Stimulated activated CD8-positive, alpha-beta memory T cell treated with anti-CD3 and anti-CD28 coated beads, Interleukin-12 subunit alpha, Interleukin-12 subunit beta, amount 100 ng/mL, for 24 hours (primary cell): ENCODE measurements around the gene WFIKKN1.
"Not testable (repeated sequence)": the region's sequence is repeated elsewhere in the genome, so short reads cannot be mapped to it uniquely, and the experiment has no call there.

Source experiments
- DNase-seq: peaks from one replicate; pipeline ENCODE4 v3.0.0-alpha.2; 2020; ENCODE audit errors: extremely low read depth

WFIKKN1 gene

GRCh38 chr16:595942-596735, 34.6 kb upstream of the WFIKKN1 start:
- no peak for DNase-seq

GRCh38 chr16:596736-597060, 34.1 kb upstream of the WFIKKN1 start:
- DNase-seq, result no peak

- not testable (repeated sequence) for DNase-seq
Measured at GRCh38 chr16:597655-598054, 33.1 kb upstream of the WFIKKN1 start.

GRCh38 chr16:598823-599739, 31.7 kb upstream of the WFIKKN1 start:
- DNase-seq, result no peak

GRCh38 chr16:600781-601180, 30.0 kb upstream of the WFIKKN1 start:
- no peak for DNase-seq

GRCh38 chr16:603933-604332, 26.9 kb upstream of the WFIKKN1 start:
- DNase-seq, result no peak

GRCh38 chr16:606656-607307, 24.0 kb upstream of the WFIKKN1 start:
- DNase-seq, result no peak

GRCh38 chr16:608019-608418, 22.8 kb upstream of the WFIKKN1 start:
- no peak for DNase-seq

- no peak for DNase-seq
Measured at GRCh38 chr16:609316-609715, 21.5 kb upstream of the WFIKKN1 start.

- DNase-seq, result no peak
Measured at GRCh38 chr16:609984-610383, 20.8 kb upstream of the WFIKKN1 start.

- no peak for DNase-seq
Measured at GRCh38 chr16:610513-611381, 20.0 kb upstream of the WFIKKN1 start.

- no peak for DNase-seq
Measured at GRCh38 chr16:615122-615521, 15.7 kb upstream of the WFIKKN1 start.

GRCh38 chr16:616733-617586, 13.8 kb upstream of the WFIKKN1 start:
- DNase-seq, result no peak

- DNase-seq, result no peak
Measured at GRCh38 chr16:617855-618254, 12.9 kb upstream of the WFIKKN1 start.

GRCh38 chr16:619476-620100, 11.2 kb upstream of the WFIKKN1 start:
- DNase-seq, result no peak

GRCh38 chr16:620700-621525, 9.9 kb upstream of the WFIKKN1 start:
- DNase-seq, result no peak

GRCh38 chr16:621526-622105, 9.2 kb upstream of the WFIKKN1 start:
- DNase-seq, result no peak

- no peak for DNase-seq
Measured at GRCh38 chr16:622920-623280, 7.9 kb upstream of the WFIKKN1 start.

GRCh38 chr16:624526-625070, 6.2 kb upstream of the WFIKKN1 start:
- DNase-seq, result no peak
